ENCODE measurements around the gene HM13.

Gene HM13

GRCh38 chr20:31581391-31581790 lies 67.1 kb downstream of the HM13 start:
- intact Hi-C loops (cut with DNase I; ENCODE audit: low total_unique reads): no loop called here
- no peaks in the 10 kb centered on the region for H3K9me3 ChIP-seq

GRCh38 chr20:31587545-31588389 lies 73.5 kb downstream of the HM13 start:
- intact Hi-C loops (cut with DNase I; ENCODE audit: low total_unique reads): no loop called here
- Histone ChIP-seq H3K27ac (peak overlapping the region; percentile 79 to 87), H3K4me1 (peaks cover 0 to 17% (median 9%) of the 10 kb centered on the region in 4 donors), H3K36me3 (no peaks in the 10 kb centered on the region), H3K4me3 (peak overlapping the region; percentile 52 to 62), H3K27me3 (no peaks in the 10 kb centered on the region), H3K9me3 (no peaks in the 10 kb centered on the region)
- DNase-seq: peak in 1 of 2 donors; percentile 79
- TF ChIP-seq, protein P1, sequence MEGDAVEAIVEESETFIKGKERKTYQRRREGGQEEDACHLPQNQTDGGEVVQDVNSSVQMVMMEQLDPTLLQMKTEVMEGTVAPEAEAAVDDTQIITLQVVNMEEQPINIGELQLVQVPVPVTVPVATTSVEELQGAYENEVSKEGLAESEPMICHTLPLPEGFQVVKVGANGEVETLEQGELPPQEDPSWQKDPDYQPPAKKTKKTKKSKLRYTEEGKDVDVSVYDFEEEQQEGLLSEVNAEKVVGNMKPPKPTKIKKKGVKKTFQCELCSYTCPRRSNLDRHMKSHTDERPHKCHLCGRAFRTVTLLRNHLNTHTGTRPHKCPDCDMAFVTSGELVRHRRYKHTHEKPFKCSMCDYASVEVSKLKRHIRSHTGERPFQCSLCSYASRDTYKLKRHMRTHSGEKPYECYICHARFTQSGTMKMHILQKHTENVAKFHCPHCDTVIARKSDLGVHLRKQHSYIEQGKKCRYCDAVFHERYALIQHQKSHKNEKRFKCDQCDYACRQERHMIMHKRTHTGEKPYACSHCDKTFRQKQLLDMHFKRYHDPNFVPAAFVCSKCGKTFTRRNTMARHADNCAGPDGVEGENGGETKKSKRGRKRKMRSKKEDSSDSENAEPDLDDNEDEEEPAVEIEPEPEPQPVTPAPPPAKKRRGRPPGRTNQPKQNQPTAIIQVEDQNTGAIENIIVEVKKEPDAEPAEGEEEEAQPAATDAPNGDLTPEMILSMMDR (IDR thresholded peaks at IDR 0.05): no peak

More at GRCh38 chr20:31581391-31581790, 67.1 kb downstream of the HM13 start:
- TF ChIP-seq, protein P1 (IDR thresholded peaks at IDR 0.05): no peak
- no peaks in the 10 kb centered on the region for H3K27me3 ChIP-seq
- H3K36me3 ChIP-seq: no peaks in the 10 kb centered on the region
- no peak overlapping the region for H3K4me3 ChIP-seq
- H3K27ac ChIP-seq: no peak overlapping the region
- H3K4me1 ChIP-seq: no peaks in the 10 kb centered on the region
- no peak for DNase-seq

DNA sequence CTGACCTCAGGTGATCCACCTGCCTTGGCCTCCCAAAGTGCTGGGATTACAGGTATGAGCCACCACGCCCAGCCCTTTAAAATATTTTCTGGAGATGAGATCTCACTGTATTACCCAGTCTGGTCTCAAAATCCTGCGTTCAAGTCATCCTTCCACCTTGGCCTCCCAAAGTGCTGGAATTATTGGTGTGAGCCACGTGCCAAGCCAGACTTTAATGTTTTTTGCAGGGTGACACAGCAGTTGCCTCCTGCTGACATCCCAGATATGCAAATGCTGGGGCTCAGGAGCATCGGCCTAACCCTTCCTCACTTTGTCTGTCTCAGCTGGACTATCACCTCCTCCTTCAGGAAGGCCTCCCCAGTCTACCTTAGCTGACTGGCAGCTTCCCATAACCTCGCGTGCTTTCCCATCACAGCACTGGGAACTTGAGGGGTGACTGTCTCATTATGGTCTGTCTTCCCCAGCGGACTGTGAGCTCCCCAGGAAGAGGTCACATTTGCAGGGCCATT lies 76.5 kb downstream of the HM13 start:
- TF ChIP-seq, protein P1 (IDR thresholded peaks at IDR 0.05): no peak
- H3K4me3 ChIP-seq: no peak overlapping the region
- DNase-seq: no peak
- H3K4me1 ChIP-seq: peaks cover 0 to 31% (median 20%) of the 10 kb centered on the region in 4 donors
- peak overlapping the region in 1 of 2 donors; percentile 6 for H3K27ac ChIP-seq
- H3K27me3 ChIP-seq: no peaks in the 10 kb centered on the region
- no peaks in the 10 kb centered on the region for H3K9me3 ChIP-seq
- no peaks in the 10 kb centered on the region for H3K36me3 ChIP-seq
- intact Hi-C loops (cut with DNase I; ENCODE audit: low total_unique reads): no loop called here

GRCh38 chr20:31593221-31594001 lies 79.2 kb downstream of the HM13 start:
- H3K9me3 ChIP-seq: no peaks in the 10 kb centered on the region
- TF ChIP-seq, protein P1 (IDR thresholded peaks at IDR 0.05): no peak
- peak overlapping the region in 1 of 2 donors; percentile 85 for H3K27ac ChIP-seq
- DNase-seq: no peak
- intact Hi-C loops (cut with DNase I; ENCODE audit: low total_unique reads): no loop called here
- no peaks in the 10 kb centered on the region for H3K27me3 ChIP-seq
- peaks cover 0 to 33% (median 16%) of the 10 kb centered on the region in 4 donors for H3K4me1 ChIP-seq
- no peak overlapping the region for H3K4me3 ChIP-seq
- H3K36me3 ChIP-seq: no peaks in the 10 kb centered on the region

DNA sequence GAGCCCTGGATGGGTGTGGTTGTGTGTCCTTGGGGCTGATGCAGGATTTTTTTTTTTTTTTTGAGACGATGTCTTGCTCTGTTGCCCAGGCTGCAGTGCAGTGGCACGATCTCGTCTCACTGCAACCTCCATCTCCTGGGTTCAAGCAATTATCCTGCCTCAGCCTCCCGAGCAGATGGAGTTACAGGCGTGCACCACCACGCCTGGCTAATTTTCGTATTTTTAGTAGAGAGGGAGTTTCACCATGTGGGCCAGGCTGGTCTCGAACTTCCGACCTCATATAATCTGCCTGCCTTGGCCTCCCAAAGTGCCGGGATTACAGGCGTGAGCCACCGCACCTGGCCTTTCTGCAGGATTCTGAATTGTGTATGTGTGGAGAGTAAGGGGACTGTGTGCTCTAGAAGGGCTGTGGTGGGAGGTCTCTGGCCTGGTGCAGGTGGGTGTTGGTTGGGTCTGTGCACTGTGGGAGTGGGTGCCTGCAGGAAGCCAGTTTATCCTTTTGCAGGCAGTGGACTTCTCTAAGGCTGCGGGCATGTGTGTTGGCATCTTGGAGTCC lies 79.8 kb downstream of the HM13 start:
- H3K27ac ChIP-seq: peak overlapping the region in 1 of 2 donors; percentile 85
- TF ChIP-seq, protein P1 (IDR thresholded peaks at IDR 0.05): no peak
- H3K9me3 ChIP-seq: no peaks in the 10 kb centered on the region
- H3K4me1 ChIP-seq: peaks cover 0 to 29% (median 15%) of the 10 kb centered on the region in 4 donors
- H3K36me3 ChIP-seq: no peaks in the 10 kb centered on the region
- intact Hi-C loops (cut with DNase I; ENCODE audit: low total_unique reads): no loop called here
- no peaks in the 10 kb centered on the region for H3K27me3 ChIP-seq
- DNase-seq: no peak
- H3K4me3 ChIP-seq: no peak overlapping the region

All from tibial artery (tissue), 4 donors.